Astrocyte (in vitro differentiated cells and primary cell): ENCODE results near the gene MICAL2. TPM values are rescaled to one million over a fixed set of nuclear protein-coding genes. Genes with fewer than 3 reads are reported as not detected.
A peak's percentile ranks its signal among the peaks of the same experiment; 100 is the strongest.

ENCODE experiments used
- DNase-seq: peaks from one replicate; pipeline ENCODE4 v3.0.0-alpha.2; 2010; ENCODE audit warnings: low read depth
- FAIRE-seq: peaks from 2 replicates; lab custom pipeline; 2011; peaks lifted over from hg19 to GRCh38; lab: Jason Lieb, UNC
- H2AFZ ChIP-seq: 2 replicates; pipeline ENCODE4 v1.6.0; 2012; ENCODE audit warnings: low read depth, low read length, inconsistent platforms
- H3K27ac ChIP-seq: 2 replicates; pipeline ENCODE4 v1.5.1; 2011; ENCODE audit warnings: low read depth, low read length, inconsistent platforms
- H3K27me3 ChIP-seq: 2 replicates; pipeline ENCODE4 v1.6.0; 2011; ENCODE audit warnings: low read length, inconsistent platforms; ENCODE audit not compliant: insufficient read depth
- H3K36me3 ChIP-seq: 2 replicates; pipeline ENCODE4 v1.5.1; 2011; ENCODE audit warnings: low read length, inconsistent platforms; ENCODE audit not compliant: insufficient read depth
- H3K4me1 ChIP-seq: 2 replicates; pipeline ENCODE4 v1.5.1; 2011; ENCODE audit warnings: low read length, inconsistent platforms; ENCODE audit not compliant: insufficient read depth
- H3K4me2 ChIP-seq: 2 replicates; pipeline ENCODE4 v1.6.0; 2012; ENCODE audit warnings: low read length, inconsistent platforms
- H3K4me3 ChIP-seq: 2 replicates; pipeline ENCODE4 v1.5.1; 2011; ENCODE audit warnings: low read depth, mild to moderate bottlenecking, low read length, inconsistent platforms; ENCODE audit not compliant: insufficient read depth
- H3K79me2 ChIP-seq: 2 replicates; pipeline ENCODE4 v1.6.0; 2012; ENCODE audit warnings: mild to moderate bottlenecking, low read length, inconsistent platforms; ENCODE audit not compliant: insufficient read depth
- H3K9ac ChIP-seq: 2 replicates; pipeline ENCODE4 v1.6.0; 2012; ENCODE audit warnings: mild to moderate bottlenecking, low read length, inconsistent platforms
- H3K9me3 ChIP-seq: 2 replicates; pipeline ENCODE4 v1.5.1; 2012; ENCODE audit warnings: low read depth, mild to moderate bottlenecking, low read length, inconsistent platforms; ENCODE audit not compliant: insufficient read depth
- H4K20me1 ChIP-seq: 2 replicates; pipeline ENCODE4 v1.6.0; 2012; ENCODE audit warnings: low read length, inconsistent platforms; ENCODE audit not compliant: insufficient read depth
- H3K27ac Mint-ChIP-seq: one replicate; pipeline ENCODE4 v1.8.0; 2021; ENCODE audit warnings: mild to moderate bottlenecking, mixed read lengths; ENCODE audit not compliant: unreplicated experiment
- H3K27me3 Mint-ChIP-seq: one replicate; pipeline ENCODE4 v1.8.0; 2021; ENCODE audit warnings: low read depth, mixed read lengths; ENCODE audit not compliant: unreplicated experiment
- H3K36me3 Mint-ChIP-seq: one replicate; pipeline ENCODE4 v1.8.0; 2021; ENCODE audit warnings: low read depth, mixed read lengths; ENCODE audit not compliant: unreplicated experiment
- H3K4me1 Mint-ChIP-seq: one replicate; pipeline ENCODE4 v1.8.0; 2021; ENCODE audit warnings: low read depth, mixed read lengths; ENCODE audit not compliant: unreplicated experiment
- H3K4me3 Mint-ChIP-seq: one replicate; pipeline ENCODE4 v1.8.0; 2021; ENCODE audit warnings: mild to moderate bottlenecking, moderate library complexity, mixed read lengths; ENCODE audit not compliant: unreplicated experiment
- H3K9me3 Mint-ChIP-seq: one replicate; pipeline ENCODE4 v1.8.0; 2021; ENCODE audit warnings: mild to moderate bottlenecking, mixed read lengths; ENCODE audit not compliant: unreplicated experiment
- EZH2 ChIP-seq: IDR thresholded peaks from 2 replicates; pipeline ENCODE4 v1.6.1; 2012; ENCODE audit warnings: mild to moderate bottlenecking, low read length, inconsistent platforms; ENCODE audit not compliant: insufficient read depth
- total RNA-seq: library from RNA; stranded (reverse); gene quantifications from 2 replicates; pipeline ENCODE4 v1.2.1, GENCODE V29; 2021
- TF ChIP-seq, protein P1 (sequence below): IDR thresholded peaks from 2 replicates; pipeline ENCODE4 v1.5.1; 2011; ENCODE audit warnings: low read depth, mild to moderate bottlenecking, inconsistent platforms, low read length, moderate library complexity; ENCODE audit not compliant: insufficient read depth

Gene MICAL2
- total RNA-seq, 1 donor from 2014 or later = 357 TPM

GRCh38 chr11:12236744-12237101 is 126.3 kb downstream of the MICAL2 start:
- Mint-ChIP-seq H3K27ac (peak overlapping the region; percentile 62), H3K36me3 (peaks cover 70% of the 10 kb centered on the region), H3K27me3 (no peaks in the 10 kb centered on the region), H3K9me3 (no peaks in the 10 kb centered on the region), H3K4me3 (no peak overlapping the region), H3K4me1 (peaks cover 43% of the 10 kb centered on the region)
- no peaks in the 10 kb centered on the region for H3K9me3 ChIP-seq
- H3K27me3 ChIP-seq = no peaks in the 10 kb centered on the region
- H3K27ac ChIP-seq = peak overlapping the region; percentile 97
- H3K4me1 ChIP-seq = peaks cover 51% of the 10 kb centered on the region
- no peak overlapping the region for H3K4me2 ChIP-seq
- FAIRE-seq (no peak), DNase-seq (no peak)
- H3K4me3 ChIP-seq = no peak overlapping the region
- H3K79me2 ChIP-seq = peaks cover 56% of the 10 kb centered on the region
- peaks cover 85% of the 10 kb centered on the region for H3K36me3 ChIP-seq
- H2AFZ ChIP-seq = no peak overlapping the region
- H4K20me1 ChIP-seq = no peaks in the 10 kb centered on the region
- peak overlapping the region; percentile 76 for H3K9ac ChIP-seq
- TF ChIP-seq EZH2 = no peak
- TF ChIP-seq, protein P1, sequence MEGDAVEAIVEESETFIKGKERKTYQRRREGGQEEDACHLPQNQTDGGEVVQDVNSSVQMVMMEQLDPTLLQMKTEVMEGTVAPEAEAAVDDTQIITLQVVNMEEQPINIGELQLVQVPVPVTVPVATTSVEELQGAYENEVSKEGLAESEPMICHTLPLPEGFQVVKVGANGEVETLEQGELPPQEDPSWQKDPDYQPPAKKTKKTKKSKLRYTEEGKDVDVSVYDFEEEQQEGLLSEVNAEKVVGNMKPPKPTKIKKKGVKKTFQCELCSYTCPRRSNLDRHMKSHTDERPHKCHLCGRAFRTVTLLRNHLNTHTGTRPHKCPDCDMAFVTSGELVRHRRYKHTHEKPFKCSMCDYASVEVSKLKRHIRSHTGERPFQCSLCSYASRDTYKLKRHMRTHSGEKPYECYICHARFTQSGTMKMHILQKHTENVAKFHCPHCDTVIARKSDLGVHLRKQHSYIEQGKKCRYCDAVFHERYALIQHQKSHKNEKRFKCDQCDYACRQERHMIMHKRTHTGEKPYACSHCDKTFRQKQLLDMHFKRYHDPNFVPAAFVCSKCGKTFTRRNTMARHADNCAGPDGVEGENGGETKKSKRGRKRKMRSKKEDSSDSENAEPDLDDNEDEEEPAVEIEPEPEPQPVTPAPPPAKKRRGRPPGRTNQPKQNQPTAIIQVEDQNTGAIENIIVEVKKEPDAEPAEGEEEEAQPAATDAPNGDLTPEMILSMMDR = no peak

DNA sequence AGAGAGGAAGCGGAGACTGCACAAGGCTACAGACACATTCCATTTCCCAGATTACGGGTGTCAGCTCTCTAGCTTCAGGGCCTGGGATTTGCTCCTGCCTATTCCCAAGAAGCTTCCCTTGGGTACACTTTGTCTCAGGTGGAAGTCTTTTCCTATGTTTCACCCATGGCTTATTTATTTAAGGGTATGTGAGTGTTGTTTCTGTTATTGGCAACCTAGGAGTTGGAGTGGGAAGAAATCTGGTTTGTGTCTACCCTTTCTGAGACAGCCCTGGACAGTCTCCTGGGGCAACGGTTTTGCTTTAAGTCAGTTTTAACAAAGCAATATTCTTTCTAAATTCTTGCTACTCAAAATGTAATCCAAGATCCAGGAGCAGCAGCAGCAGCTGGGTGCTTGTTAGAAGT is 127.0 kb downstream of the MICAL2 start:
- H3K27ac Mint-ChIP-seq = peak overlapping the region; percentile 45
- Histone ChIP-seq H3K9ac (peak overlapping the region; percentile 76), H3K27me3 (no peaks in the 10 kb centered on the region), H3K9me3 (no peaks in the 10 kb centered on the region), H3K36me3 (peaks cover 85% of the 10 kb centered on the region), H3K27ac (peak overlapping the region; percentile 97), H2AFZ (no peak overlapping the region), H3K4me1 (peaks cover 47% of the 10 kb centered on the region), H3K4me2 (no peak overlapping the region), H3K4me3 (no peak overlapping the region), H4K20me1 (no peaks in the 10 kb centered on the region), H3K79me2 (peaks cover 61% of the 10 kb centered on the region)
- no peak overlapping the region for H3K4me3 Mint-ChIP-seq
- DNase-seq (no peak), FAIRE-seq (no peak)
- peaks cover 71% of the 10 kb centered on the region for H3K36me3 Mint-ChIP-seq
- H3K27me3 Mint-ChIP-seq = no peaks in the 10 kb centered on the region
- peaks cover 39% of the 10 kb centered on the region for H3K4me1 Mint-ChIP-seq
- no peaks in the 10 kb centered on the region for H3K9me3 Mint-ChIP-seq
- TF ChIP-seq EZH2 = no peak
- TF ChIP-seq, protein P1 = no peak

DNA sequence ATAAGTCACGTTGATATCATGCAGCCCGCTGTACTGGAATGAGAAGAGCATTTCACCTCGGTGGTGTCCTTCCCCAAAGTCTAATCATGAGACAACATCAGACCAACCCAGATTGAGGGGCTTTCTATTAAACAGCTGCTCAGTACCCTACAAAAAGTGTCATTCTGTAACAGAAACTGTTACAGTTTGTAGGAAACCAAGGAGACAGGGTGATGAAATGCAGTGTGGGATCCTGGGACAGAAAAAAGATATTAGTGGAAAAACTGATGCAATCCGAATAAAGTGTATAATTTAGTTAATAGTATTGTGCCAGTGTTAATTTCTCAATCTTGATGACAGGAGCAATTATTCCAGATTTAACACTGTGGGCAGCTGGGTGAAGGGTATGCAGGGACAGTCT is 128.0 kb downstream of the MICAL2 start:
- no peak overlapping the region for H3K4me2 ChIP-seq
- H3K9me3 ChIP-seq = no peaks in the 10 kb centered on the region
- H2AFZ ChIP-seq = no peak overlapping the region
- H4K20me1 ChIP-seq = peaks cover 4% of the 10 kb centered on the region
- Mint-ChIP-seq H3K4me1 (peaks cover 39% of the 10 kb centered on the region), H3K27me3 (no peaks in the 10 kb centered on the region), H3K27ac (peak overlapping the region; percentile 45), H3K4me3 (no peak overlapping the region), H3K36me3 (peaks cover 70% of the 10 kb centered on the region), H3K9me3 (no peaks in the 10 kb centered on the region)
- FAIRE-seq = no peak
- peaks cover 94% of the 10 kb centered on the region for H3K36me3 ChIP-seq
- H3K4me3 ChIP-seq = no peak overlapping the region
- TF ChIP-seq, protein P1 = no peak
- TF ChIP-seq EZH2 = no peak
- no peak overlapping the region for H3K27ac ChIP-seq
- peaks cover 40% of the 10 kb centered on the region for H3K4me1 ChIP-seq
- H3K27me3 ChIP-seq = no peaks in the 10 kb centered on the region
- H3K9ac ChIP-seq = peak overlapping the region; percentile 76
- H3K79me2 ChIP-seq = peaks cover 66% of the 10 kb centered on the region
- no peak for DNase-seq
